Measurements from ENCODE around the gene CPNE4.
A peak's percentile ranks its signal among the peaks of the same experiment; 100 is the strongest.

CPNE4 gene

DNA sequence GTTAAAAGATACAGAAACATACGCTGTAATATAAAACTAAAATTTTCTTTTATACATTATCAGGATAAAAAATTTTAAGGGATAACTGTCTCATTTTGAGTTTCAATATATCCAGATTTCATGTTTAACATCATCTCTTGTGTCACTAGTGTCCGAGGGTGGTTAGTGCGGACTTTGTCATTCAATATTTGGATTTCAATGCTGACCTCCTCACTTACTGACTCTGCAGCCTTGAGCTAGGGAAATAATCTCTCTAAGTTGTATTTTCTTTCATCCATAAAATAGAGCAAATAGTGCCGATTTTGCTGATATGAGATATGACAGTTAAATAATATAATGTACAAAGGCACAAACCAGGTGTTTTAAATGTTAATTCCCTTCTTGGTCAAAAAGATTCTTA lies 203.2 kb downstream of the CPNE4 start:
- H3K4me3 ChIP-seq (ENCODE audit: low read length): no peak overlapping the region
- DNase-seq (ENCODE audit: low read depth, low spot score): no peak

DNA sequence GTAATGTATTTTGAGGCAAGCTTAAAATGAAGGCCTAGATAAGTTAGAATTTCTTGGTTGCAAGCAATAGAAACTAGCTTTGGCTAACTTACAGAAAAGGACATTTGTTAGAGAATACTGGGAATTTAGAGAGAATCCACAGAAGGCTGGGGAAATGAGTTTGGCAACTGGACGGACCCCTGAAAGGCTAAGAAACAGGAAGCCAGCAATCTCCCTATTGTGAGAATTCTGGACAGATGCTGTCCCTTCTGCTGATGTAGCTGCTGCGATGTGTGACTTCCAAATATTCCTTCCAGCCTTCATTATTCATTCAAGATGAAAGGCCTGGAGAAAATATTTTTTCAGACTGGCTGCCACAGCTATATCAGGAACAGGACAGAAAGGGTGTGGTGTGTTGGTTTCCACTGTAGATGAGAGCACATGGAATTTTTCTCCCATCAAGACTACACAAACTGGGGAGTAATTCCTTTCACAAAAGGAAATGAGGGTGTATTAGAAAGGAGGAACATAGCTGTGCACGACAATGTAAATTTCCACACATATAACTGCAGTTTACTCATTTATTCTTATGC lies 213.5 kb downstream of the CPNE4 start:
- H3K4me3 ChIP-seq (ENCODE audit: low read length): no peak overlapping the region
- DNase-seq (ENCODE audit: low read depth, low spot score): no peak

DNA sequence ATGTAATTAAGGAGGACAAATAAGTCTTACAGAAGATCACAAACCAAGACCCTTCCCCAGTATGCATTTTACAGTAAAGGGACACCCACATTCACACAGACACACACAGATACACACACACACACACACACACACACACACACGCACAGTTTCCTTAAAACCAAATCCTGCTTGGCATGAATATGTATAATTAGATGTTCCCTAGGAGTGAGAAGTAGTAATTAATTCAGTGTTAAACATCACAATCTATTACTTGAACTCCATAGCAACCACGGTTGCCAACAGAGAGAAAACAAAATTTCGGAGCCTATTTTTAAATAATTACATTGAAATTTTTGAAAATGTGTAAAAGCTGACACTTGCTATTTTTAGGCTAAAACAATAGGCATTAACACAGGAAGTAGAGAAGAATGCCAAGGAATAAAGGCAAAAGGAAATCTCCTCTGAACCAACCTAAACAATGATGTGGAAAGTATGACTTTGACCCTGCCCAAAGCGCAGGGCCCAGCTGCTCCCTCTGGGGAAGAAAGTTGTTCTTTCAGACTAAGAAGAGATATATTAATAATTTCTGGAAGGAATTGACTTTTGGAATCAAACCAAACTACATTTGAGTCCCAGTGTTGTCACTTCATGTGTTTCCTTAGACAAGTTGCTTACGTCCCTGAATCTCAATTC lies 215.3 kb downstream of the CPNE4 start:
- no peak for DNase-seq (ENCODE audit: low read depth, low spot score)

DNA sequence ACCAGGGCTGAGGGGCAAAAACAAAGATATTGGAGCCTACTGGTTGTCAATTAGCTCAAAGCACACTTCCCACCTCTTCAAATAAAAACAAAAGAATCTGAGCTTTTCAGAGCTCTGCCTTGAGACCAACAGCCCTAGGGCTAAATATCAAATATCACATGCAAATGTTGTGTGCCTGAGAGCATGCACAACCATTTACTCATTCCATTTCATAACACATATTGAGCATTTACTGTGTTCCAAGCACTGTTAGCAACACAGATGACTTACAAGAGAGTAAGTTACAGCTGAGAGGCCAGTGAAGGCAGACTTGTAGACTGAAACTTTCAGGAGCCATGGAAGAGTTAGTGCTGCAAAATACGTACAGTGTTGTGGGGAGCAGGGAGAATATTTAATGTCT lies 222.4 kb downstream of the CPNE4 start:
- no peak overlapping the region for H3K4me3 ChIP-seq (ENCODE audit: low read length)
- DNase-seq (ENCODE audit: low read depth, low spot score): no peak

More for the DNA sequence above, 215.3 kb downstream of the CPNE4 start:
- no peak overlapping the region for H3K4me3 ChIP-seq (ENCODE audit: low read length)

DNA sequence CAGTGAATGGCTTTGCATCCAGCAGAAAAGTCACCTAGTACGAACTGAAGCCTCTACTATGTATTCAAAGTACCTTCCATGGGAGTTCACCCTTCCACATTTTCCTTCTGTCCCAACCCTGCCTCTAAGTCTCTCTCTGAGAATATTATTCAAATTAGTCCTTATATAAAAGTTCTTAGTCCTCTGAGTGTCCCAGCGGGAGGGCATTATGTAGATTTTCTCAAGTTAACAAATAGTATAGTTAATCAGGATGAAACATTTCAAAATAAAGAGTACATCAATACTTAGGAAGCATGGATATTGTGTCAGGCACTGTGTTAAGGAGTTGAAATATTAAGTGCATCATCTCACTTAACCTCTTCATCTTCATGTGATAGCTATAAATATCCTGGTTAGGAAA lies 223.3 kb downstream of the CPNE4 start:
- DNase-seq (ENCODE audit: low read depth, low spot score): no peak

DNA sequence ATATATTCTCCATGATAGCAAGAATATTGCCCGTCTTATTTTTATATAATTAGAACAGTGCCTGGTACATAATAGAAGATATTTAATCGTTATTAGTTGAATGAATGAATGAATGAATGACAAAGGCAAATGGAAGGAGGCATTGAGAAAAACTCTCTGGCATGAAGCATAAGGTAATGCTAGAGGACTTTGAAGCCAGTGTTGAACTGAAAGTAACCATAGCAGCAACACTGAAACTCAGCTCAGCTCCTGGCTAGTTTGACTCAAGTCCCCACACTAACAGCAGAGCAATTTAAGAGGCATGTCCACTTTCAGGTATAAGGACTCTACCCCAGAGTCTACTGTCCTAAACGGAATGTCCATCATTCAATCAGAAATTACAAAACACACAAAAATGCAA lies 227.0 kb downstream of the CPNE4 start:
- no peak for DNase-seq (ENCODE audit: low read depth, low spot score)
- H3K4me3 ChIP-seq (ENCODE audit: low read length): no peak overlapping the region

More for the DNA sequence above, 223.3 kb downstream of the CPNE4 start:
- H3K4me3 ChIP-seq (ENCODE audit: low read length): no peak overlapping the region

DNA sequence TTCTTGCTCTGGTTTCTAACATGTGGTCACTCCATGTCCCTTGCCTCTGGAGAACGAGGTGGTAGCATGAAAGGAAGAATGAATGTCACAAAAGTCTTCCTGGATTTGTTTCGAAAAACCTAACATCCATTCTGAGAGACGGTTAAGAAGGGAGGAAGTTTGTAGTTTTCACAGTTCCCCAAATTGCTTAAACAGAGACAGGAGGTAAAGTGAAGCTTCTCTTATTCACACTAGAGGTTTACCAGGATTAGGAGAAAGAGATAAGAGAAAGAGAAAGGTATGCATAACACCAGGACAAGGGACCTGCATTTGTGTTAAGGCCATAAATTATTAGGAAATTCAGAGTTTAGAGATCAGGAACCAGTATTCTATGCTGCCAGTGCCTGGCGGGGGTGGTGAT lies 228.1 kb downstream of the CPNE4 start:
- DNase-seq (ENCODE audit: low read depth, low spot score): no peak
- H3K4me3 ChIP-seq (ENCODE audit: low read length): no peak overlapping the region

DNA sequence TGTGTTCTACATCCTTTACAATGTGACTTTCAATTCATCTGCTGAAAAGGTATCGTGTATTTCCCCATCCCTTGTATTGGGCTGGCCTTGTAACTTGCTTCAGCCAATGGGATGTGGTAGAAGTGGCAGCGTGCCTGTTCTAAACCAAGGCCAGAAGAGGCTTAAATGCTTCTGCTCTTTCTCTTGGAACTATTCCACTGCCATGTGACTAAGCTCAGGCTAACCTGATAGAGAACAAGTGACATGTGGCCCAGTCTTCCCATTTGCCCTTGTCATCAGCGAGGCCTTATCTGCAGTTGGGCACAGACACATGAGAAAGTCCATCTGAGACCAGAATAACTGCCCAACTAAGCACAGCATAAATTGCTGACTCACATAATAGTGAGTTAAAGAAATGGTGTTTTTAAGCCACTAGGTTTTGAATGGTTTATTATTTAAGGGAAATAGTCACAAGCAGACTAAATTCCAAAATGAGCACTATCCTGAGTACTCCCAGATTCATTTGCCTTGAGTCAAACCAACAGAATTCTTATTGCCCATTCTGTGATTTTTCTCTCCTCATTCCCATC lies 230.2 kb downstream of the CPNE4 start:
- no peak for DNase-seq (ENCODE audit: low read depth, low spot score)
- no peak overlapping the region for H3K4me3 ChIP-seq (ENCODE audit: low read length)

DNA sequence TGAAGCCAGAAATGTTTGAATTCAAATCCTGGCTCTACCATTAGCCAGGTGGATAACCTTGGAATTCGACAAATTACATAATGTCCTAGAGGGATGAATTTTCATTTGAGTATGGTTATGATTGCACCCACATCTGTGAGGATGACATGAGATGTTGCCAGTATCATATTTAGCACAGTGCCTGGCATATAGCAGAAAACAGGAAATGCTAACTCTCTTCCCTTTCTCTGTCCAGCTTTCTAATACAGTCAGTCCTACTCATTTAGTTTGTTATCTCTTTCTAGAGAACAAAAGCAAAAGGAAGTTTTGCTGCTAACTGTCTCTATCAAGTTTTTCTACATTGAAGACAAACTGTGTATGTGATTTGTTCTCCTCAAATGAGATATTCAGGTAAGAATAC lies 231.7 kb downstream of the CPNE4 start:
- no peak overlapping the region for H3K4me3 ChIP-seq (ENCODE audit: low read length)
- no peak for DNase-seq (ENCODE audit: low read depth, low spot score)

DNA sequence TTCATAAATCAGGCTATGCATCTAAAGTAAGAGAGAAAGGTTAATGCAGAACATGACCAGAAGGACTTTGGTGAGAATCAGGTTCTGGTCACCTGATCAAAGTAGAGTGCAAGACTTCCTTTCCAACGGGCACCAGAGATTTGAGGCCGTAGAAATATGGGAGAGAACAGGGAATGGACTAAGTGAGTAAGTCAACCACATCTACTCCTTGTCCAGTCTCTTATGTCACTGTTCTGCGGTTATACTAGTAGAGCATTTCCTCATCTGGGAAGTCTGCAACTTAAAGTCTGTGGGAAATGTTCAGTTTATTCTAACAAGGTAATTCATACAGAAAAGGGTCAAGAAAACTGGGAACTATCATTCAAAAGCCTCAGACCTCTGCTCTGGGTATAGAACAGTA lies 232.8 kb downstream of the CPNE4 start:
- DNase-seq (ENCODE audit: low read depth, low spot score): no peak
- H3K4me3 ChIP-seq (ENCODE audit: low read length): no peak overlapping the region

DNA sequence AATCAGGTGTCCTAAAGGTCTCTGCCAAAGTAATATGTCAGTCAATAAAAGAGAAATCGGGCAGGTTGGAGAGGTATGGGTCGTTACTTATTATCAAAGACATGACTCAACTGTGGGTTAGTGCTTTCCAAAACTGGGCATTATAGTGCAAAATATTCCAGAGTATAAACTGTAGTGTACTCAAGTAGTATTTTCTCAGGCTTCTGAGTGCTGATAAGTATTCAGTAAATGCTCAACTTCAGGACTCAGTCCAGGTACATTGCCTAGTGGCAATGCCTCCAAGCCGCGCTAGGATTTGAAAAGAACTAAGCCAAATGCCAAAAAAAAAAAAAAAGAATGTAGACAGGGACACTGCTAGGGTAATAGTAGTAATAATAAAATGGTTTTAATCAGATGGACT lies 233.2 kb downstream of the CPNE4 start:
- DNase-seq (ENCODE audit: low read depth, low spot score): no peak
- H3K4me3 ChIP-seq (ENCODE audit: low read length): no peak overlapping the region

DNA sequence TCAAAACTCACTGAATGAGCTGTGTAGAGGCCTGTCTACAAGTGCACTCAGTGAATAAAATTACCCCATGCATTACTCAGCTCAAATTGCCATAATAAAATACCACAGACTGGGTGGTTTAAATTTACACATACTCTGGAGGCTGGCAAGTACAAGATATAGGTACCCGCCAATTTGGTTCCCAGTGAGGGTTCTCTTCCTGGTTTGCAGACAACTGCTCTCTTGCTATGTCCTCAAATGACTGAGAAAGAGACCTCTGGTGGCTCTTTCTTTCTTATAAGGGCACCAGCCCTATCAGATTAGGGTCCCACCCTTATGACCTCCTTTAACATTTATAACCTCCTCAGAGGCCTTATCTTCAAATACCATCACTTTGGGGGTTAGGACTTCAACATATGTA lies 237.0 kb downstream of the CPNE4 start:
- H3K4me3 ChIP-seq (ENCODE audit: low read length): no peak overlapping the region
- DNase-seq (ENCODE audit: low read depth, low spot score): no peak

DNA sequence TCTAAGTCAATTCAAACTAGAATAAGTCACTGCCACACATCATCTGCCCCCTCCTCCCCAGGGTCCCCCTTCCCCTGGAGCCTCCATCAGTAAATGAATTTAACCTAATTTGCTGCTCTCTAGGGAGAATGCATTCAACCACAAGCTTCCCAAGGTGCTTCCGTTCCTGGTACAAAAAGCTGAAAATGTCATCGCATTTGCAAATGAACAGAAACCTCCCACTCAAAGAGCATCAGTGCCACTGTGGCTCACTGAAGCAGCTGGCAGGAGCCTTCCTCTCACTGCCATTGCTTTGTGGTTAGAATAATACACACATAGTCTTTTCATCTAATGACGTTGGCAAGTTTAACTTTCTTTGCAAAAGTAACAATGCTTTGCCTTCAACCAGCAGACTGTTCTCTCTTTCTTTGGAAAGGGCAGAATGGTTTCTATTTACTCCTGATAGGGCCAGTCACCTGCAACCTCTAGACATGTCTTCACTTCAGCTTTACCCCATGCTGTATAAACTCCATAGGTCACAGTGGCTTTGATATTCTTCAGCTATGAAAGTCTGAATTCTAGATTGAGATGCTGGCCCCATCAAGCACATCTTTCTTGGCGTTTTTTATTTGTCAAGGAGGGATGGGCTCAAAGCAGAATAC lies 238.1 kb downstream of the CPNE4 start:
- H3K4me3 ChIP-seq (ENCODE audit: low read length): no peak overlapping the region
- peak; percentile 97 for DNase-seq (ENCODE audit: low read depth, low spot score)

DNA sequence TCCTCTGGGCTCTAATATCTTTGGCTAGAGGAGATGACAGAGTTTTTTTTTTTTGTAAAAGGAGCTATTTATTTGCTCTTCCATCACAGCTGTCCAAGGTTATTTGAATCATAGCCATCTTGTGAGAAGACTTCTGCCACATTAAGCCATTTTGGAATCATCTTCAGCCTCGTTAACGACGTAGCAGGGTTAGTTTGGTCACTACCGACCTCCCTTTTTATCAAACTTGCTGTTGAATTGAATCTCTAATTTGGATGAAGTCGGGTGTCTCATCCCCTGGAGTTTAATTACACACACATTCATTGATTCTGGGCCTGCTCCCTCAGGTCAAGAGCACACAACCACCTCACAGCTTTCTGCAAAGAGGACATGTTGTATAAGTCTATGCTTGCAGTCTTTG lies 238.7 kb downstream of the CPNE4 start:
- DNase-seq (ENCODE audit: low read depth, low spot score): no peak
- no peak overlapping the region for H3K4me3 ChIP-seq (ENCODE audit: low read length)

DNA sequence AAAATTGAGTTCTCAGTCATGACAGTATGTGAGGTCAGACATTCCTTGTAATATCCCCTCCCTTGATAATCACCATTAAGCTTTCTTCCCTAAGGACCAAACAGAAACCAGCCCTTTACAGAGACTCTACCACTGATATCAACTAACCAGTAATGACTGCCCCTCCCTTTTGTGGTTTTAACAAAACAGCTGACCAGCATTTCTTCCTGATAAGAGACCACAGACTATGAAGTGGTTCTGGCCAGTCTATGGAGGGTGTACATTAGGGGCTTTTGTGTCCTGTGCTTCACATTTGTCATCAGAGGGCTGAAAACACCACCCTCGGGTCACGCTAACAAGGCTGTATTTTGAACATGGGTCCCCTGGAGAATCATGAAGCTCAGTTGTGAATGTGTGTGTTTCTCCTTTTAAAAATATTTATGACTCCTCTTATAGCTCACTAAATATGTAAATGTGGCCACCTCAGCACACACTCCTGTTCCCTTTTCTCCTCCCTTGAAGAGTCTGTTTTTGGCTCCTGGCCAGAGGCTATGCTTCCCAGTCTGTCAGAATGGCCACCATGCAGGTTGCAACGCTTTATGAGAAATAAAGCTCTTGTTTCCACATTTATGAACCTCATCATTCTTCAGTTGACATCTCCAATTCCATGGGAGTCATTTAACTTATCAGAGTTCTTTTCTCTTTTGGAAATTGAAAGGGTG lies 239.3 kb downstream of the CPNE4 start:
- no peak for DNase-seq (ENCODE audit: low read depth, low spot score)
- H3K4me3 ChIP-seq (ENCODE audit: low read length): no peak overlapping the region

DNA sequence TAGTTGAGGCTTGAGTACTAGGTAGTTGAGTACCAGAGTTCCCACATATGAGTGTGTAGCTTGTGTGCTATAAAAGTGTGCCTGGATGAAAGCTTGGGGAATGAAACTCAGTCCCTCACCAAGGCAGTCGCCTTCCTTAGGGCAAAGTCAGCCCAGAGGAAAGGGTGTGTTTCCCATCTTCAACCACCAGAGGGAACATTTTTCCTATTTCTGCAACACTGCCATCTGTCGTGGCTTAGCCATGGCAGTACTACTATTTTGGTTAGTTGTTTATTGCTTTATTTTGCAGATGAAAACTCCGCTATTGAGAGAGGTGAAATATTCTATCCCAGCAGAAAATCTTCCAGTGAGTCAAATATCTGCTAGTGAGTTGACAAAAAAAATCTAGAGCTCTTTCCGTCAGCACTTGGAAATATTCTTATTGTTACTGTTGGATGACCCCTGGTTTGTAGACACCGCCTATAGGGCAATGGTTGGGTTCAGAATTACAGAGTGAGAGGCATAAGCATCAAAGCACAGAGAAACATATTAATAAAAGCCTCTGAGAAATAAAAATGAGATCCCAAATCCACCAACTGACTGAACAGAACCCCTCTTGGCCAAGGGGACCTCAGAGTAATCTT lies 239.9 kb downstream of the CPNE4 start:
- peak; percentile 67 for DNase-seq (ENCODE audit: low read depth, low spot score)
- H3K4me3 ChIP-seq (ENCODE audit: low read length): no peak overlapping the region

DNA sequence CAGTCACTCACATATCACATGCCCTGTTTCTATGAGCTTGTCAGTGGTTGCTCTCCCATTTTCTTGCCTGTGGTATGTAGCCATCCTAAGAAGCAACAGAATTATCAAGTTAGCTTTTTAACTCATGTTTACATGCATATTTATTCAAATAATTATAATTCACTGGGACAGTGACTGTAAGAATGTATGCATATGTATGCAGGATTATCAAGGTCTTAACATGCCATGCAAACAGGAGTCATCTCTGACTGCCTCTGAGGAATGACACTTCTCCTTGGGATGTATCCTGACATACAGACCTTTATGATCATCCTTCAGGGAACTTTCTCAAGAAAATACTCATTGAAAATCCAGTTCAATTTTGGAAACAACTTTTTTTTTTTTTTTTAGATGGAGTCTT lies 240.9 kb downstream of the CPNE4 start:
- no peak for DNase-seq (ENCODE audit: low read depth, low spot score)
- H3K4me3 ChIP-seq (ENCODE audit: low read length): no peak overlapping the region

DNA sequence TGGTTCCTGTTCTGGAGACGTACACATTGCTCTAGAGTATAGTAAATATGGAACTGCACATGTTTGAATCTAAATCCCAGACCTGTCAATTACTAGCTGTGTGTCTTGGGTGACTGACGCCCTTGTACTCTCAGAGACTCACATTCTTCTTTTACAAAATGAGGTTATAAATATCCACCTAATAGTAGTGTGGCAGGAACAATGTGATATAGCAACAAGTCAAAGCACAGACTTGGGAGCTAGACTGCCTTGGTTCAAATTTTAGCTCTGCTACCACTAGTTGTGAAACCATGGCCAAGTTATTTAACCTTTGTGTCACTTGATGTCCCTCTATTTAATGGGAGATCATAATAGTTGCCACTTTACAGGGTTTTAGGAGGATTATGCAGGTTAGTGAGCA lies 245.6 kb downstream of the CPNE4 start:
- no peak for DNase-seq (ENCODE audit: low read depth, low spot score)
- no peak overlapping the region for H3K4me3 ChIP-seq (ENCODE audit: low read length)

DNA sequence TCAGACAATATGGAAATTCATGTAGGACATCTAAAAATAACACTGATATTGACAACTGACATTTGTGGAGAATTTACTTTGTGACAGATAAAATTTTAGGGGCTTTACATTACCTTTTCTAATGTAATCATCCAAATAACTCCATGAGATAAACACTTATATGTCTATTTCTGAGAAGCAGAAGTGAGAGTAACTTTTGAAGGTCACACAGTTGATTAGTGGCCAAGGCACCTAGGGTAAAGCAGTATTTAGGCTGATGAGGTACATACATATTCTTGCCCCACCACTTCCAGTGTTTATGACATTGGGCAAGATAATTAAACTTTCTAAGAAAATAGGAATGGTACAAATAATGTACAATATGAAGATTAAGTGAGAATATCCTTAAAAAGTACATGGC lies 248.4 kb downstream of the CPNE4 start:
- H3K4me3 ChIP-seq (ENCODE audit: low read length): no peak overlapping the region
- DNase-seq (ENCODE audit: low read depth, low spot score): no peak

DNA sequence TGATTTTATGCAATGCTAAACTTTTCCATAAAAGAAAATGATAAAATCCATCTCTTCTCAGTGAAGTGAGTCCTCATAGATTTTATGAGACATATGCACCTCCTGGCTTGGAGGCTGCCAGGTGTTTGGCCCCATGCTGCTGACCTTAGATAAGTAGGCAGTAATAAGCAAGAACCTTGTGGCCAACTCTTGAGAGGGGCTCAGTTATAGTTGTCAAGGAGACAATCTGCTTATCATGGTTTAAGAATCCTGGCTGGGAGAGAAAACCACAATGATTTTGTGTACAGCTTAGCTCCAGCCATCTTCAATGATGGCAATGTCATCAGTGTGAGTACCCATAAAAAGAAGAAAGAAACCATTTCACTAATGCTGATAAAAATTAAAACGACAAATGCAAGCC lies 252.1 kb downstream of the CPNE4 start:
- H3K4me3 ChIP-seq (ENCODE audit: low read length): no peak overlapping the region
- DNase-seq (ENCODE audit: low read depth, low spot score): peak; percentile 36

Measured in Jurkat, Clone E6-1 (cell line).